Endodermal cell (in vitro differentiated cells): ENCODE data around the gene KIAA1671. TPM values are rescaled to one million over a fixed set of nuclear protein-coding genes. Genes with fewer than 3 reads are reported as not detected.
A peak's percentile ranks its signal among the peaks of the same experiment; 100 is the strongest.

ENCODE experiments used
- DNase-seq: peaks from one replicate; pipeline ENCODE4 v3.0.0-alpha.2; 2017
- H3K27ac ChIP-seq: 2 replicates; pipeline ENCODE4 v1.5.1; 2013; ENCODE audit warnings: mild to moderate bottlenecking, low read depth, low read length, moderate library complexity
- H3K27me3 ChIP-seq: 2 replicates; pipeline ENCODE4 v1.6.1; 2013; ENCODE audit warnings: mild to moderate bottlenecking, low read length, moderate library complexity; ENCODE audit not compliant: insufficient read depth, control insufficient read depth, poor library complexity, severe bottlenecking
- H3K36me3 ChIP-seq: 2 replicates; pipeline ENCODE4 v1.7.0; 2013; ENCODE audit warnings: mild to moderate bottlenecking, low read length, moderate library complexity; ENCODE audit not compliant: control insufficient read depth, insufficient read depth
- H3K4me1 ChIP-seq: one replicate; pipeline ENCODE4 v1.7.0; 2013; ENCODE audit warnings: low read length; ENCODE audit not compliant: control insufficient read depth, insufficient read depth
- H3K4me3 ChIP-seq: 2 replicates; pipeline ENCODE4 v1.5.1; 2013; ENCODE audit warnings: mild to moderate bottlenecking, low read length, moderate library complexity
- H3K9ac ChIP-seq: 2 replicates; pipeline ENCODE4 v1.6.1; 2013; ENCODE audit warnings: mild to moderate bottlenecking, low read length, moderate library complexity; ENCODE audit not compliant: poor library complexity, severe bottlenecking; ENCODE audit errors: extremely low read depth
- H3K9me3 ChIP-seq: 2 replicates; pipeline ENCODE4 v1.6.1; 2013; ENCODE audit warnings: mild to moderate bottlenecking, low read length, moderate library complexity; ENCODE audit not compliant: control insufficient read depth
- H3K27ac Mint-ChIP-seq: 2 replicates; pipeline ENCODE4 v1.8.0; 2020; ENCODE audit warnings: mixed read lengths
- H3K27me3 Mint-ChIP-seq: 2 replicates; pipeline ENCODE4 v1.8.0; 2021; ENCODE audit warnings: mild to moderate bottlenecking, mixed read lengths; ENCODE audit not compliant: insufficient read depth
- H3K36me3 Mint-ChIP-seq: 2 replicates; pipeline ENCODE4 v1.8.0; 2020; ENCODE audit warnings: low read depth, mixed read lengths
- H3K4me1 Mint-ChIP-seq: 2 replicates; pipeline ENCODE4 v1.8.0; 2020; ENCODE audit warnings: mixed read lengths
- H3K4me3 Mint-ChIP-seq: 2 replicates; pipeline ENCODE4 v1.8.0; 2020; ENCODE audit warnings: mild to moderate bottlenecking, moderate library complexity, mixed read lengths
- H3K9me3 Mint-ChIP-seq: 2 replicates; pipeline ENCODE4 v1.8.0; 2020; ENCODE audit warnings: mild to moderate bottlenecking, mixed read lengths
- WGBS, 2 experiments: methylation state at CpG; one replicate each; pipeline versions ENCODE4 v1.1.5 to v1.1.7; 2013; ENCODE audit warnings: missing lambda C conversion rate in 2 of 2, mixed read lengths in 1 of 2; ENCODE audit not compliant: insufficient coverage in 1 of 2, insufficient read length in 1 of 2; 5-methylcytosine and 5-hydroxymethylcytosine counted together
- total RNA-seq, 2 donors: library from RNA; stranded (reverse); fragmentation: NEBNext Ultra II Directional in 1 of 2; extraction: Animal tissue kit (Norgen Biotek cat#: 25700) in 1 of 2; gene quantifications; 2 replicates in 1 of 2; 3 replicates in 1 of 2; pipeline ENCODE4 v1.2.1, GENCODE V29; 2021
- TF ChIP-seq, protein P1 (sequence below): fragments of 200-600 bp; sonication (generic); conservative IDR thresholded peaks from 2 replicates; pipeline ENCODE4 v1.5.0; 2021; ENCODE audit warnings: antibody characterized with exemption, mild to moderate bottlenecking

Gene KIAA1671
- total RNA-seq, 2 donors from 2014 or later: 38.8 to 43.7 TPM

DNA sequence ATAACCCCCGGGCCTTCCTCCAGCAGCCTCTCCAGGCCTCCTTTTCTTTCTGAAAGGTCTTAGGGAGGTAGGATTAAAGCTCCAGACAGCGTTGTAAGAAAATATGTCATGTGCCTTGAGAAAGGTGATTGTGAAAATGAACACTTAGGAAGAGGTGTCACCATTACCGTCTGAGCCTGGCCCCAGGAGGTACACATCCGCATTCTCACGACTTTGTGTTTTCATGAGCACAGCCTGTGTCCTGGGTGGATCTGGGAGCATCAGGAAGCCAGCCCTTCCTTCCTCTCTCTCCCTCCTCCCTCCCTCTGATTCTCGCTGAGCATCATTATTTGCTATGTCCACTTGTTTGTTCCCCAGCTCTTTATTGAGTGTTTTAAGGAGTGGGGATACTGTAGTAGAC is 142.1 kb downstream of the KIAA1671 start:
- H3K36me3 ChIP-seq: no peaks in the 10 kb centered on the region
- no peak for DNase-seq
- no peak overlapping the region for H3K27ac ChIP-seq
- H3K27ac Mint-ChIP-seq: no peak overlapping the region
- H3K4me1 ChIP-seq: no peaks in the 10 kb centered on the region
- H3K4me3 Mint-ChIP-seq: no peak overlapping the region
- TF ChIP-seq, protein P1, sequence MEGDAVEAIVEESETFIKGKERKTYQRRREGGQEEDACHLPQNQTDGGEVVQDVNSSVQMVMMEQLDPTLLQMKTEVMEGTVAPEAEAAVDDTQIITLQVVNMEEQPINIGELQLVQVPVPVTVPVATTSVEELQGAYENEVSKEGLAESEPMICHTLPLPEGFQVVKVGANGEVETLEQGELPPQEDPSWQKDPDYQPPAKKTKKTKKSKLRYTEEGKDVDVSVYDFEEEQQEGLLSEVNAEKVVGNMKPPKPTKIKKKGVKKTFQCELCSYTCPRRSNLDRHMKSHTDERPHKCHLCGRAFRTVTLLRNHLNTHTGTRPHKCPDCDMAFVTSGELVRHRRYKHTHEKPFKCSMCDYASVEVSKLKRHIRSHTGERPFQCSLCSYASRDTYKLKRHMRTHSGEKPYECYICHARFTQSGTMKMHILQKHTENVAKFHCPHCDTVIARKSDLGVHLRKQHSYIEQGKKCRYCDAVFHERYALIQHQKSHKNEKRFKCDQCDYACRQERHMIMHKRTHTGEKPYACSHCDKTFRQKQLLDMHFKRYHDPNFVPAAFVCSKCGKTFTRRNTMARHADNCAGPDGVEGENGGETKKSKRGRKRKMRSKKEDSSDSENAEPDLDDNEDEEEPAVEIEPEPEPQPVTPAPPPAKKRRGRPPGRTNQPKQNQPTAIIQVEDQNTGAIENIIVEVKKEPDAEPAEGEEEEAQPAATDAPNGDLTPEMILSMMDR: no peak
- no peak overlapping the region for H3K9ac ChIP-seq
- no peaks in the 10 kb centered on the region for H3K36me3 Mint-ChIP-seq
- no peaks in the 10 kb centered on the region for H3K27me3 ChIP-seq
- no peaks in the 10 kb centered on the region for H3K9me3 Mint-ChIP-seq
- H3K9me3 ChIP-seq: no peaks in the 10 kb centered on the region
- no peaks in the 10 kb centered on the region for H3K27me3 Mint-ChIP-seq
- no peaks in the 10 kb centered on the region for H3K4me1 Mint-ChIP-seq
- 40 to 80% methylated on average over 1 to 6 of the region's 6 CpGs for WGBS, 2 experiments
- no peak overlapping the region for H3K4me3 ChIP-seq

DNA sequence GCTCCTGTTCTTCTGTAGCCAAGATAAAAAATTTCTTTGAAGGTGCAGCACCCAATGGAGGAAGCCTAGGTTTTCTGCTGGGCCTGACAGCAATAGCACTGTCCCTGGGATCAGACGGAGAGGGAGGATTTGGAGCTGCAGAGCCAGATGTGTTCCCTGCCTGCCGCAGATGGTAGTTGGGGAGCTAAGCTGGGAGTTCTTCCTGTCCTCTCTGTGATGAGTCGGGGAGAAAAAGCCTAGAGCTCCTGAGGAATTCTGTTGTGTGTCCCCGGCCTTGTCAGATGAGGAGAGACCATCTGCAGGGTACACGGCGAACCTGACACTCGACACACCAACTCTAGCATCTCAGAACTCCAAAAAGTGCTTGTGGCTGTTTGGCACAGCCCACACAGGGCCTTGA is 143.4 kb downstream of the KIAA1671 start:
- Histone ChIP-seq H3K27ac (no peak overlapping the region), H3K9me3 (no peaks in the 10 kb centered on the region), H3K4me1 (no peaks in the 10 kb centered on the region), H3K9ac (no peak overlapping the region), H3K36me3 (no peaks in the 10 kb centered on the region), H3K4me3 (no peak overlapping the region), H3K27me3 (no peaks in the 10 kb centered on the region)
- H3K27ac Mint-ChIP-seq: peak overlapping the region; percentile 26
- no peaks in the 10 kb centered on the region for H3K9me3 Mint-ChIP-seq
- H3K27me3 Mint-ChIP-seq: no peaks in the 10 kb centered on the region
- no peaks in the 10 kb centered on the region for H3K36me3 Mint-ChIP-seq
- H3K4me1 Mint-ChIP-seq: no peaks in the 10 kb centered on the region
- no peak overlapping the region for H3K4me3 Mint-ChIP-seq
- WGBS, 2 experiments: 87% methylated on average over 5 to 7 of the region's 7 CpGs
- TF ChIP-seq, protein P1: no peak
- DNase-seq: no peak

DNA sequence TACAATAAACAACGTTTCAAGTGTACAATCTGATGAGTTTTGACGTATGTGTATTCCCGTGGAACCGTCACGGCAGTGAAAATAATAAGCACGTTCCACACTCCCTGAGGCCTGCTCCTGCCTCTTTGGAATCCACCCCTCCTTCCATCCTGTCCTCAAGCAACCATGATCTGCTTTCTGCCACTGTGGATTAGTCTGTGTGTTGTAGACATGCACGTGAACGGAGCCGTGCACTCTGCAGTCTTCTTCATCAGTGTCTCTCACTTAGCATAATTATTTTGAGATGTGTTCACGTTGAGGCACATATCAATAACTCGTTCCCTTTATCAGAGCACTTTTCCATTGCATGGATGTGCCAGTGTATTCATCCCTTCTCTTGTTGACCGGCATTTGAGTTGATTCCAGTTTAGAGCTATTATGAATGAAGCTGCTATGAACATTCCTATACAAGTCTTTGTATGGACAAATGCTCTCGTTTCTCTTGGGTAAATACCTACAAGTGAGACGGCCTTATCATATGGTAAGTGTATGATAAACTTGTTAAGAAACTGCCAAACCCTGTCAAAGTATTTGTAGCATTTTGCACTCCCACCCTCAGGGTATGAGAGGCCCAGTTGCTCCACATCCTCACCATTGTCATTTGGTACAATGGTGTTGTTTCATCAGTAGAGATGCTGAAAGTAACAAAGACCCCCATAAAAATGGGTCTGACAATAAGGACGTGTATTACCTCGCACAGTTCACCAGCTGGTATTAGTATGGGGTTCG is 144.3 kb downstream of the KIAA1671 start:
- H3K36me3 ChIP-seq: no peaks in the 10 kb centered on the region
- H3K4me3 ChIP-seq: no peak overlapping the region
- H3K9me3 ChIP-seq: no peaks in the 10 kb centered on the region
- Mint-ChIP-seq H3K36me3 (no peaks in the 10 kb centered on the region), H3K27ac (no peak overlapping the region), H3K27me3 (no peaks in the 10 kb centered on the region), H3K4me3 (no peak overlapping the region), H3K4me1 (no peaks in the 10 kb centered on the region), H3K9me3 (no peaks in the 10 kb centered on the region)
- no peaks in the 10 kb centered on the region for H3K4me1 ChIP-seq
- H3K9ac ChIP-seq: no peak overlapping the region
- DNase-seq: no peak
- TF ChIP-seq, protein P1: no peak
- no peak overlapping the region for H3K27ac ChIP-seq
- H3K27me3 ChIP-seq: no peaks in the 10 kb centered on the region
- WGBS, 2 experiments: 90 to 92% methylated on average over 17 of the region's 17 CpGs
